MM.1S (cell line): Measurements from ENCODE around the gene MALRD1.

Experiments used
- CTCF ChIP-seq: fragments of 300-600 bp; sonication (generic); IDR thresholded peaks from 2 replicates; pipeline ENCODE4 v1.5.1; 2016; ENCODE audit warnings: antibody characterized with exemption, low read length, mixed read lengths
- EZH2 ChIP-seq: fragments of 300-600 bp; sonication (generic); optimal IDR thresholded peaks from 2 replicates; pipeline ENCODE3; 2017; ENCODE audit warnings: low read depth, mild to moderate bottlenecking, antibody characterized with exemption, low read length, mixed read lengths
- EZH2phosphoT487 ChIP-seq: fragments of 300-600 bp; sonication (generic); IDR thresholded peaks from 2 replicates; pipeline ENCODE4 v1.6.1; 2018; ENCODE audit warnings: antibody characterized with exemption, low read length

GRCh38 chr10:19577381-19577780 is 528.8 kb downstream of the MALRD1 start:
- no peak for TF ChIP-seq CTCF
- TF ChIP-seq EZH2 = no peak
- no peak for TF ChIP-seq EZH2phosphoT487
